HG02588 (cell line): ENCODE results near the gene ATXN10.

ENCODE experiments used
- ATAC-seq: cut with Tn5 transposase; IDR thresholded peaks from one replicate; pipeline ENCODE4 v1.9.1; 2021; ENCODE audit warnings: mild to moderate bottlenecking, moderate library complexity; ENCODE audit not compliant: unreplicated experiment

The ATXN10 gene

DNA sequence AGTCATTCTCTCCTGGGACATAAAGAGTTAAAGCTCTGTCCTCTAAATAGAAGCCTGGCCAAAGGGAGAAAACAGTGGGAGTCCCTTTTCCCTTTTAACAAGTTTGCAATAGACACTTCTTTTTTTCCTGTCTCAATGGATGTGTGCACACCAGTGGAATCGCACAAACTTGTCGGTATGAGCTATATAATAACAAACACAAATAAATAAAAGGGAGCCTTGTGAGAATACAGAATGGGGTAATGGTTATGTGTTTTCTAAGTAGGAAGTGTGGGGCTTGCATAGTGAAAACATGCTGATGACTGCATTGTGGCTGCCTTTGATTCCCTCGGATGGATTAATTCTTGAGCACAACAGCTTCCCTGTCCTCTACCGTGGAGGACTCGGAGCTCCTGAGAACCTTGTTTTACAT lies 173.4 kb downstream of the ATXN10 start:
- ATAC-seq: no peak

DNA sequence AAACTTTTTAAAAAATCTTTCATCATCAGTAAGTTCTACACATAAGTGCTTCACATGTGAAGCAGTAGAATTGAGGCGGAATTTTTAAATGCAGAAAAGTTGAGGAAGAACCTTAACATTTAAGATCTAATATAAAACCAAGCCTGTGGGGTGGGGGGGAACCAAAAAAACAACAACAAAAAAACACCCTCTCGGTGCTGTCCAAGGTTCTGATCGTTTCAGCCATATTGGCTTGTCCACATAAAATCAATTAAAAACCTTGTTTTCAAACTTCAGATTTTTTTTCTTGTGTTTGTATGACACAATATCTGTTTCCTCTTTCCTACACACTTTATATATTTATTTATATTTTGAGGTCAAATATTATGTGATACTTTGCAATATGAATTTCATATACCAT lies 175.3 kb downstream of the ATXN10 start:
- no peak for ATAC-seq

DNA sequence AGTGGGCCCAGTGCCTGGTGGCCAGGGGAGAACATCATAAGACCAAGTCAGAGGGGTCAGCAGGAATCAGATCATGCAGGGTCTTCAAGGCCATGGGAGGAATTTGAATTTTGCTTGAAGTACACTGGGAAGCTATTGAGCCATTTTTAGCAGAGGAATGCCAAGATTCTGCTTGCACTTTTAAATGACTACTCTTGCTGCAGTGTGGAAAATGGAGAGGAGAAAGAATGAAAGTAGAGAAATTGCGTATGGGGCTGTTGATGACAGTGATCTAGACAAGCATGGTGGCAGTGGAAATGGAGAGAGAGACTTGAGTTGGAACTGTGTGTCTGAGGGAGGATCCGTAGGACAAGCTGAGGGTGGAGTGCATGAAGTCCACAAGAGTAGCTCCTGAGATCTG lies 177.3 kb downstream of the ATXN10 start:
- no peak for ATAC-seq

DNA sequence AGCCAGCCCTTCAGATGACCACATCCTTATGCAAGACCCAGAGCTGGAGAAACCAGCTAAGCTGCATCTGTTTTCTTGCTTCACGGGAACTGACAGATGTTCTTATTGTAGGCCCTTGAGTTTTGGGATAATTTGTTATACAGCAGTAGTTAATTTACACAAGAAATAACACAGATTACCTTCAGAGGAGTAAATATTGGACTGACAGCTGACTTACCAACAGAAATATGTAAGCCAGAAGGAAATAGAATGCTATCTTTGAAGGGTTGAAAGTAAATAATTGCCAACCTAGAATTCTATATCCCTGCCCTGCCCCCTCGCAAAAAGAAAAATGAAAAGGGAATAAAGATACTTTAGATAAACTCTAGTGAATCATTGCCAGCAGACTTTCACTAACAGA lies 181.2 kb downstream of the ATXN10 start:
- ATAC-seq: no peak

DNA sequence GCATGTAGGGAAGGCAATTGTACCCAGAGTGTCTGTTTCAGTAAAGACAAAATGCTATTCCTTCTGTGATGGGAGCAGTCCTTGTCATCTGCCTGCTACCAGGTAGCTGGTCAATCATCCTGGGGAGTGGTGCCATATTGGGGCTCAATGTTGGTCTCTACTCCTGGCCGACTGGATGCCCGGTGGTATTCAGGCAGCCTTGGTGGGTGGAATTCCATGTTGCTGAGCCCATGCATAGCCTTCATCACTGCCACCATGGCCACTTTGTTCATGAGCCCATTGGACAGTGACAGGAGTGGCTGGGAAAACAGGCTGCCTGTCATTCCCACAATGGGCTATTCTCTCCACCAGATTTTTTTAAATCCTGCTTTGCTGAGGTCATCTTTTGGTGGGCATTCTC lies 184.3 kb downstream of the ATXN10 start:
- no peak for ATAC-seq

DNA sequence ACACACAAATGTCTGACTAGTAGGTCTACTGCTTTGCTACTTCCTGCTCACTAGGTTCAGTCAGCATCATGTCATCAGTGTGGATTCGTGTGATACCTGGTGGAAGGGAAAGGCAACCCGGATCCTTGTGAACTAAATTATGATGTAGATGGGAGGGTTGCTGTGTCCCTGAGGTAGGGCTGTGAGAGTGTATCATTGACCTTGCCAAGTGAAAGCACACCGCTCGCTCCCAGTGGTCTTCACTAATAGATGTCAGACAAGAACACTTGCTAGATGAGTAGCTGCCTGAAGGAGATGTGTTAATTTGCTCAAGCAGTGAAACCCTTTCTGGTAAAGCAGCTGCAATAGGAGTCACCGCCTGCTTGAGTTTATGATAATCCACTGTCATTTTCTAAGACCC lies 185.9 kb downstream of the ATXN10 start:
- ATAC-seq: no peak

DNA sequence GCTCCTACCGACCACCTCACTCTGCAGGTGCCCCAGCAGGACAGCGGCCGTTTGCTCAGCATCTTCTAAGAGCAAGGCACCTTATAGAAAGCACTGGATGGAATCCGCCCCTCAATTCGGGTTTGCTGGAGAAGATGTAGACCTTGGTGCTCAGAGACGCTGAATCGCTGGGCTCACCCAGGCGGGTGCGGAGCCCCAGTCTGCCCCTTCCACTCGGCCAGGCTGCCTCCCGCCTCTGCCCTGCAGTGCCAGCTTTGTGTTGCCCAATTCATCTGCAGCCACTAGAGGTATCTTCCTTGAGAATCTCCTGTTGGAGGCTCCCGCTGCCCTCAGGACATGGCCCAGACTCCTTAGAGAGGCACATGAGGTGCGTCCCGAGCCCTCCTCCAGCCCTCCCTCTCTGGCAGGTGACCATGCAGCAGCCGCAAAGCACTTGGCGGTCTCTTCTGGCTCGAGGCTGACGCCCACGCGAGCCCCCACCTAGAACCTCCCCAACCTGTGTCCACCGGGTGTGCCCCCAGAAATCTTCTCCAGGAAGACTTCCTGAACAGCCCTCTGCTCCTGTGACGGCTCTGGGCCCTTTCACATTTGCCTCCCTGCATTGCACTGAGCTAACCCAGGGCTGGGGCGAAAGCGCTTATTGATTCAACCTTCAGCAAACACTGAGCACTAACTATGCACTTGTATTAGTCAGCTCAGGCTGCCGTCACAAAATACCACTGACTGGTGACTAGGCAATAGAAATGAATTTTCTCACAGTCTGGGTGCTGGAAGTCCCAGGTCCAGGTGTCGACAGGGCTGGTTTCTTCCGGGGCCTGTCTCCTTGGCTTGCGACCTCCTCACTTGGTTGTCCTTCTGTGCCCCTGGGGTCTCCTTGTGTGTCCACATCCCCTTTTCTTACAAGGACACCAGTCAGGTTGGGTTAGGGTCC lies 187.9 kb downstream of the ATXN10 start:
- ATAC-seq: no peak

DNA sequence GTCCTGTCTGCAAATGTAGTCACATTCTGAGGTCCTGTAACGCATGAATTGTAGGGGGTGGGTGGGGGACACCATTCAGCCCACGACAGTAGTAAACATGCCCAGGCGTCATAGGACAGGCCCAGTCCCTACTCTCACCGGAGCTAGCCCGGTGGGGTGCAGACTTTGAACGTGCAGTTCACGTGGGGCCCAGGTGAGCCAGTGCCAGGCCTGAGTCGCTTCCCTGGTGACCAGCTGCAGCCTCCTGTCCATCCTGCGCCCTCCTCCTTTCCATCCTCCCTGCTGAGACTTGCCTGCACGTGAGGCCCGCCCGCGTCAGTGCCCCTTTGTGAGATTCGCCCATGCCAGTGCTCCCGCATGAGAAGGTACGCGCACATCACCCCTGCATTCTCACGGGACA lies 188.6 kb downstream of the ATXN10 start:
- ATAC-seq: no peak

DNA sequence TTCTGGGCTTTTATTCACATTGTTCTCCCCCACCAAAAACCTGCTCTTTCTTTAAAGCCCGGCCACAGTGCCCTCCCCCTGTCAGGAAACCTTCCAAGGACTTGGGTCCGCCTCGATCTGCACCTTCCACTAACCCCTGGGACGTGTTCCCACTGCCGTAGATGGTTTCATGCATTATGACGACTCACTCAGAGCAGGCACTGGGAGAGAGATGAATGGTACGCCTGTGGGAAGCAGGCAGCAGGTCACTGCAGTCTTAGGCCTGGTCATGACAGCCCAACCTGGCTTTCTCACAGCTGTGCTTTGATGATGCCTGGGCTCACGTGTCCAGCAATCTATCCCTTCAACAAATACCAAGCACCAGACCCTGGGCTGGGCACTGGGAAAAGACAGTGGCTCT lies 189.6 kb downstream of the ATXN10 start:
- ATAC-seq: no peak

DNA sequence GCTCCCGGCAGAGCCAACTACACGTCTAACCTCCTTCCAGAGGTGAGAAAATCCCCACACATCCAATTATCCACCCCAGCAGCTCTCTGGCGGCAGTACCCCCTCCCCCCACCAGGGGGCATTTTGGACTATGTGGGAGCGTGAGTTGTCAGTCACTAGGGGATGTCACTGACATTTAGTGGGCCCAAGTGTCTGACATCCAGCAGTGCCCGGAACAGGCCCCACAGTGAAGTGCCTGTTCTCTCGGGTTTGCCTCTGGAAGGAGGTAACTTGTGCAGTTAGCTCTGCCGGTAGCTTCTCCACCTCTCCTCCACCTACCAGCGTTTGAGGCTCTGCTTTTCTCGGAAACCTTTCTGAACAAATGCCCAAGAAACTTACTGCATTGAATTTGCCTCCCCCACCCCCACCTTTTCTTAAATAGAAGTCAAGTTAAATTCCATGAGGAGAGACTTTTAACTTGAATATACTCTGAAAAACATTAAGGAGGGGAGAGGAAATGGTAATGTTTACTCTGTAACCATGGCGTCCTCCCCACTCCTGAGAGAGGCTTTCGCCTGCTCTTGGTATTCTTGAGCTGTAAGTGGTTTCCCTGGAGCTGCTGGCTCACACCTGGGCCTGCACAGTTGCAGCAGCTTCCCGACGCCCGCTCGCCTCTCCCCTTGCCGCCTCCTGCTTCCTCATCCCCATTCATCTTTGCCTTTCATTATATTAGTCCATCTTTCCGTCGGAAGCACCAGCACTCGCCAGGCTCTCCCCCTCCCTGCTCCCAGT lies 192.5 kb downstream of the ATXN10 start:
- no peak for ATAC-seq

DNA sequence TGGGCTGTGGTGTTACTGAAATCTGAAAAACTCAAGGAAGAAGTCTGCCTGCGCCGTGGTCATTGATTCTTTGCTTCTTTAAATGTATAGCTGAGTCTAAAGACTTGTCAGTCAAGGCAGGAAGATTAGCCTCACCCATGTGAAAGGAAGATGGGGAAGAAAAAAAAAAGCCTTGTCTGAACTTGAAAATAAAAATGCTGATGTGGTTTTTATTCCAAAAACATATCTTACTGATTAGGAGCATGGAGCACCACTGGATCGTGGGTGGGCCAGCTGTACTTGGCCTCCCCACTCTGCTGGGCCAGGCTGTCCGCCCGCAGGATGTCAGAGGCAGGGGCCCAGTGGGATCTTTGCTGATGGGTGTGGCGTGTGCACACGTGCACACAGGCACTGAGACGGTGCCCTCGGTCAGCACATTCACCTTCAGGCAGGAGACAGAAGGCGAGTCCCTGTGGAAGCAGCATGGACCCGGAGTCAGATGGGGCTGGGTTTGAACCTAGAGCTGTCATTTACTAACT lies 193.4 kb downstream of the ATXN10 start:
- ATAC-seq: no peak

DNA sequence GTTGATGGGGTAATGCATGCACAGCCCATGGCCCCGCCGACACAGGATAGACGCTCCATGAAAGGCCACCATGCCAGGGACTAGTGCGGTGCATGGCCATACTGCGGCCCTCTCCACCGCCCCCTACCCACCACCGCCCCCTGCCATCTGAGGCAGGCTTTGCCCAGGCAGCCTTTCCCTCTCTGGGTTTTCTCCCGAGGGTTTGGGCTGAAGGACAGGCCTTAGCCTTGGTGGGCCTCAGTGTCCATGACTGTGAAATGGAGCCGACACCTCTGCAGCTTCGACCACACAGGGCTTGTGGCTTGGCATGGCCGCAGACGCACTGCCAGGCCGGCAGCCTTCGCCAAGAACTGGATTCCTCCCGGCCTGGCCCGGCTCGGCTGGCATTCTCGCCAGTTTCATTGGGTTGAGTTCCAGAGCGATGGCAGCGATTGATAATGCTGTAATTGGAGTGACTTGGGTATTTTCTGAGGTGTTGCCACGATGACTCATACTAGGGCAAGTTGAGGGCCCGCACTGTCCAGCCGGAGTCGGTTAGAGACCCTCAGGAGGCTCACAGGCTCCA lies 194.0 kb downstream of the ATXN10 start:
- ATAC-seq: no peak

DNA sequence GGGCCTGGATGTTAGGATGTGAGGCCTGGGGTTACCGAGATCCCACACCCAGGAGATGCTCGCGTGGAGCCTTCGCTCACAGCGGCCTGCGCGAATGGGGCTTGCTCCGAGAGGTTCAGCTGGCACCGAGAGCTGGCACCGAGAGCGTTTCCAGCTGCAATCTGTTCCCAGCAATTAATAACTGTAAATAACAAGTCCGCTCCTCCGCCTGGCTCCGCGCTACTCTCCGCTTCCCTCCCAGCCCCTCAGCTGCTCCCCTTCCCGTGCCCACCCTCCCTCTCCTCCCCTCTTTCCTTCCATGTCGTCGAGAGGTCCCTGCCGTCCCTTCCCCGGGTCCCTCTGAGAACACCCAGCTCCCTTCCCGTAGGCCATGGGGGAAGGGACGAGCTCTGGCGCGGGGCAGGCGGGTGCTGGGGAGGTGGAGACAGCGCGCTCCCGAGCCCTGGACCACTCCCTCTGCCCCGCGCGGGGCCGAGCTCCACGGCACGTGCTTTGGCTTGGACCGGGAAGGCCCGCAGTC lies 194.6 kb downstream of the ATXN10 start:
- ATAC-seq: no peak

DNA sequence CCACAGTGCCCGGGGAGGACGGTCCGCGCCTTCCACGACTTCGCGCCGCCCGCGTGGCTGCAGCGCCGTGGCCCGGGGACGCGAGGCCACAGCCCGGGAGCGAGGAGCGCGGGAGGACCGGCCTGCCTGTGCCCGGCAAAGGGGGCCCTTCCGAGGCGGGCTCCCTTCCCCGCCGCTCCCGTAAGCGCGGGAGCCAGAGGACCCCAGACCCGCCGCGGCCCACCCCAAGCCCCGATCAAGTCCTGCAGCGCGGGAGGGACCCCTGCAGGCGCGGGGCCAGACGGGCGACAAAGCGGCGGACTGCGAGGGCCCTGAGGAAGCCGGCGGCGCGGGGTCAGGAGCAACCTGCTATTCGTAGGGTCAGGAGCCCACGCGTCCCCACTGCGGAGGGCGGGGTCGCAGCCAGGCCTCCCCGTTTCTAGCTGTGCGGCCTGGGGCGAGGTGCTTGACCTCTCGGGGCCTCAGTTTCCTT lies 195.0 kb downstream of the ATXN10 start:
- ATAC-seq: no peak

DNA sequence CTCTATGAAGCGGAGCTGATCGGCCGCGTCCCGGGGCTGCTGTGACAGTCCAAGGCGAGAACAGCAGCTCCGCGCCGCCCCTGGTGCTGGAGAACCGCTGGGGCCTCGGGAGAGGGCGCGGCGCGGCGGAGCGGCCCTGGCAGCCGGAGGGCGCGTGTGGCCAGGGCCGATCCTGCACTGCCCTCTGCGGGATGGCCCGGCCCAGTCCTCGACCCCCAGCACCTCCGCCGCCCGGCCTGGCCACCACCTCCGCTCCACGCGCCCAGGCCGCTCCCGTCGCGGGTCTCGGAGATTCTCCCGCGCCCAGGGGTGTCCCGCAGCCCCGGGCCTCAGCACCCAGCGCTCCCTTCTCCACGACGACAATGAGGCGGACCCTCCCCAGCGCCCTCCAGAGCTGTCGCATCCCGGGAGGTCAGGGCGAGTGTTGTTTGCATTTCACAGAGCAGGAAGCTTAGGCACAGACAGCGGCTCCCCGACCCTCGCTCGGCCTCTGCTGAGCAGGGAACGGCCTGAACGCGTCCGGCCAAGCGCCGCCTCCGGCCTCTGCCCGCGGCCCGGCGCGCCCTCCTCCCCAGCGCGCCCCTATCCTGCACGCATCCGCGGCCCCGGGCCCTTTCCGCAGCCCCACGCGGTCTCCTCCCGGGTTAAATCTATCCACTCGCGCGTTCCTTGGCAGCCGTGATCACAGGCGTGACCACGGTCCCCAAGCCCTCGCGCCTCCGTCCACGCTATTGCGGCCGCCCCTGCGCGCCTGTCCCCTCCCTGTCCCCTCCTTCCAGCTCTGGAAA lies 195.7 kb downstream of the ATXN10 start:
- no peak for ATAC-seq

DNA sequence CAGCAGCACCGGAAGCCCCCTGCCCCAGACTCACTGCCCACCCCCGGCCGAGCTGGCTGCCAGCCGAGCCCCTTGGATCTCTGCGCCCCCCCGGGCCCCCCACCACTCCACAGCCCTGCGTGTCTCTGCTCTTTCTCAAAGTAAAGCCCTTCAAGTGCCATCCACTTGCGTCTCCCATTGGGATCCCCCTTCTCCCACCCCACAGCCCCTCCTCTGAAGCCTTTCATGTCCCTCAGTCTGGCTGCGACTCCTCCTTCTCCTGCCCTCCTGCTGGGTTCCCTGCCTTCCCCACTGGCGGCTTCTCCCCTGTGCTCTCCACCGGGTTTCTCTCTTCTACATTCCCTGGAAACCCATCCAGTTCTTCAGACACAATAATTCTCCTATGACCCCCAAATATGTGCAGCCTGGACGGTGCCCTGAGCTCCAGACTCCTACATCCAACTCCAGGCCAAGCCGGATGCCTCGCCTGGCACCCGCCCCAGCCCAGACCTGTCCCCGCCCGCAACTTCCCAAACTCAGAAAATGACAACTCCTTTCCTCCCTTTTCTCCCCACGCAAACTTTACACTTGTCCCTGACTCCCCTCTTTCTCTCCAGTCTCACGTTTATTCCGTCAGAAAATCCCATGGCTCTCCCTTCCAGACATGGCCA lies 196.4 kb downstream of the ATXN10 start:
- ATAC-seq: no peak

DNA sequence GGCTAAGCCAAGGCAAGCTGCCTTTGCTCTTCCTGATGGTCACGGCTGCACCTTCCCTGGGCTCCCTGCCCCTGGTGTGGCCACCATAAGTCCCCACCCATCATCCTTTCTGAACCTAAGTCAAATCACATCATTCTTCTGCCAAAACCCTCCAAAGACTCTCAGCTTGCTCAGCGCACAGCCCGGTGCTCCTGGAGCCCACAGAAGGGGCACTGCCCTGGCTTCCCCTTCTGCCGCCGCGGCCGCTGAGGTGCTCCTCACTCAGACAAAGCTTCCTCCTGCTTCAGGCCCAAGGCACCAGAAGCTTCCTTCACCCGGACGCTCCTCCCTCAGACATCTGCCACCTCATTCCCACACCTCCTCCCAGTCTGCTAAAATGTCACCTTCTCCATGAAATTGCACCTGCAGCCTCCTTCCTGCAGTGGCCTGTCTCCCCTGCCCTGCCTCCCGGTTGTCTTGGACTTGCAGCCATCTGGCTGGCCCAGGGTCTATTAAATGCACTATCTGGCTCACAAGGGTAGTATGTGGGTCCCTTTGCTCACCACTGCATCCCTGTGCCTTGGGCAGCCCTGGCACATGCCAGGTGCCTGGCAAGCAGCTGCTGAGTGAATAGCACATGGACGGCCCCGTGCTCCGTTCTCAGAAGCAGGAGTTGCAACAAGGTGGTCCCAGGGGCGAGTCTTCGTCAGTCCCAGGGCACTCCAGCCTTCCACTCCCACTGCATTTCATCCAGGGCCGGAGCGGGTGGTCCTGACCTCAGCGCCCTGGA lies 197.1 kb downstream of the ATXN10 start:
- ATAC-seq: no peak

DNA sequence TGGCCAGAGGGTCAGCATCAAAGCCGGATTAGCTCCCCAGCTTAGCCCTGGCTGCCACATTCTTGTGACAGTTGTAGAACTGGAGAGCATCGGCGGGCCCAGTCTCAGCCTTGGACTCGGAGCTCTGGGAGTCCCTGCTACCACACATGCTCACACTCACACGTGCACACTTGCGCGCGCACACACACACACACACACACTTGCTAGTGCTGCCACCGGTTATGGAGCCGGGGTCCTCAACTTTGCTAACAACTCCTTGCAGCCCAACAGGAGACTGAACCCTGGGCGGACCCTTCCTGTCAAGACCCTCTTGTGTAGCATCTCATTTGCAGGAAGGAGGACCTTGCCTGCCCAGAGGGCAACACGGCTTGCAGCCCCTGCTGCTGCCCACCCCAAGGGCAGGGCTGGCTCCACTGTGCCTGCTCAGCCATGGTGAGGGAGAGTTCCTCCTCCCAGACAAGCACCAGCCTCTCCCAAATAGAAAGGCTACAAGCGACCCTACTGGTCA lies 197.8 kb downstream of the ATXN10 start:
- no peak for ATAC-seq

DNA sequence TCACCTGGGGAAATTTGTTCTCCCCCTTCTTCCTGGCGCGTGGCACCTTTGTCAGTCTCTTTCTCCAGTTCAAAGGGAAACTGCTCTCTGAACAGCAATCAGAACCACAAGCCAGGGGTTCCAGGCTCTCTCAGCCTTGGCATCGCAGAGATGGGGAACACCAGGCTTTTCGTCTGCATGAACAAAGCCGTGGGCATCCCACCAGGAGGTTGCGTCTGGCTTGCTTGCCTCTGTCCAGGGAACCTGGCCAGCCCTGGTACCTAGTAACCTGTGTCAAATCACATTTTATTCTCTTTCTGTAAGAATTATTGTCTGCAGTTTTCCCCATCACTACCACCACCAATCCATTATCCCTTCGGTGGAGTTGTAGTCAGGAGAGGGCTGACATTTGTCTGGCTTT lies 198.4 kb downstream of the ATXN10 start:
- no peak for ATAC-seq
